NT2/D1 (cell line): Measurements from ENCODE around the gene PLAC9.

Experiments used
- SUZ12 ChIP-seq: IDR thresholded peaks from 2 replicates; pipeline ENCODE4 v1.6.1; 2011; ENCODE audit not compliant: insufficient read length, insufficient read depth; ENCODE audit errors: extremely low read depth
- YY1 ChIP-seq: IDR thresholded peaks from 2 replicates; pipeline ENCODE4 v1.6.1; 2011; ENCODE audit not compliant: insufficient read length, insufficient read depth
- ZNF274 ChIP-seq: IDR thresholded peaks from 2 replicates; pipeline ENCODE4 v1.6.1; 2011; ENCODE audit warnings: mild to moderate bottlenecking, low read depth, low read length

DNA sequence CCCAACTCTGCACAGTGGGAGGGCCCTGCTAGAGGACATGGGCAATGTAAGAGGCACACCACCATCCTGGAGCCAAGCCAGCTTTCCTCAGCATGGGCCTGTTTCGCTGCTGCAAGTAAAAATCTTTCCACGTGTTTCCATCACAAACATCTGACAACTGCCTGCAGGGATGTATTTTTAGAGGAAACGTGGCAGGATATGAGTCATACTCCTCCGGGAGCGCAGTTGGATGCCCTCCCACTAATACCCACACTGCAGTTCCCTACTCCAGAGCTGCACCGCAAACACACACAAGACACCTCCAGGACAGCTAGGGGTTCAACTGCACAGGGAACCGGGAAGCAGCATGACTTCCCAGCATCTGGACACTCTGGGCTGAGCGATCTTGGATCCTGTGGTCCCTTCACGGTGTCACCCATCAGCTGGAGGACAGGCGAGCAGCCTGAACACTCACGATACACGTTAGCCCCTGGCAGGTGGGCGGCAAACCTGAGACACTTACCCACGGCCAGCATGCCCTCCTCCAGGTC lies 26.1 kb downstream of the PLAC9 start:
- TF ChIP-seq YY1, result no peak
- TF ChIP-seq ZNF274, result no peak
- TF ChIP-seq SUZ12, result no peak
